Stimulated activated CD8-positive, alpha-beta memory T cell treated with anti-CD3 and anti-CD28 coated beads, Interleukin-4, amount 100 ng/mL, for 48 hours (primary cell): ENCODE results near the gene OCEL1.
"Not testable (repeated sequence)": the region's sequence is repeated elsewhere in the genome, so short reads cannot be mapped to it uniquely, and the experiment has no call there.

Experiments used
- DNase-seq: peaks from one replicate; pipeline ENCODE4 v3.0.0-alpha.2; 2020

OCEL1 gene

GRCh38 chr19:17226002-17226933 is at the start of gene OCEL1:
OCEL1 (plus strand) TSS chr19:17226226; CDS start chr19:17226248, 22 bp downstream.
- DNase-seq = peak; percentile 98

DNA sequence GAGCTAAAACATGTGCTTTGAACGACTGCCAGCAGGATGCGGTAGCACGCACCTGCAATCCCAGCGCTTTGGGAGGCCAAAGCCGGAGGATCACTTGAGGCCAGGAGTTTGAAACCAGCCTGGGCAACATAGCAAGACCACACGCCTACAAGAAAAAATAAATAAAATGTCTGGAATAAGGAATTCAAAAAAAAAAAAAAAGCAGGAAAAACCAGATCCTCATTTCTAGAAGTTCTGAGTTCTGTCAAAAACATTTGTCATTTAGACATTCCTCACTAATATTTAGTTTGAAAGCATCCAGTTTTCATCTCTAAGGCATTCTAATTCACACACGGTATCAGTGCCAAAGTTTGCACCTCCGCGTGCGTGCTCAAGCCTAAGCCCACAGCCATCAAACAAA is 47.7 kb upstream of the OCEL1 start:
- DNase-seq = no peak

DNA sequence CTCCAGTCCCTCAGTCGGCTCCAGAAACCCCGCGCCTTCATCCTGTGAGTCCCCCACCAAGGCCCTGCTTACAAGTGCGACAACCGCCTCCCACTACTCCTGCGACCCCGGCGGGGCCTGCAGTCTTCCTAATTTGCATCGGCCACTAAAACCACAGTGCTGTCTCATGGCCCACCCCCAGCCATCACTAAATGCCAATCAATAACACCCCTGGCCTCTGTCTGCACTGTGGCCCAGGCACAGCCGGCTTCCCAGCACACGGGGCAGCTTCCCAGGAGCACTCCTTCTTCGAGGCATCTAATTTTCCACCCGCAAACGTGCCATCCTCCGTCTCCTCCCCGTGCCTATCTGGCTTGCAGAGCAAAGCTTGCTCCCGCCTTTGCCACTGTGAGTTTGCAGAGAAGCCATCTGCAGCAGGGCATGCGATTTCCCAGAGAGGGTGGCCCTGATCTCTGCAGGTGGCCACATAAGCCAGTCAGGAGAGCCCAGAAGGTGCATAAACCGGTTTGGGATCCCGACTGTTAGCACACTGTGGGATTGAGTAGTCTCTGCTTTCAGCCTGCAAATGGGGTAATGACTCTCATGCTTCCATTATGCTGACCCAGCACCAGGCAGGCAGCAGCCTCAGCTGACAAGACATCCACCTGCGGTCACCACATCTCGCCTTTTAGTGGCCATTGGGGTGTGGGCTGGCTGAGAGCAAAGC is 44.9 kb upstream of the OCEL1 start:
- DNase-seq = no peak

GRCh38 chr19:17183271-17183761 is 42.7 kb upstream of the OCEL1 start:
- peak; percentile 45 for DNase-seq

DNA sequence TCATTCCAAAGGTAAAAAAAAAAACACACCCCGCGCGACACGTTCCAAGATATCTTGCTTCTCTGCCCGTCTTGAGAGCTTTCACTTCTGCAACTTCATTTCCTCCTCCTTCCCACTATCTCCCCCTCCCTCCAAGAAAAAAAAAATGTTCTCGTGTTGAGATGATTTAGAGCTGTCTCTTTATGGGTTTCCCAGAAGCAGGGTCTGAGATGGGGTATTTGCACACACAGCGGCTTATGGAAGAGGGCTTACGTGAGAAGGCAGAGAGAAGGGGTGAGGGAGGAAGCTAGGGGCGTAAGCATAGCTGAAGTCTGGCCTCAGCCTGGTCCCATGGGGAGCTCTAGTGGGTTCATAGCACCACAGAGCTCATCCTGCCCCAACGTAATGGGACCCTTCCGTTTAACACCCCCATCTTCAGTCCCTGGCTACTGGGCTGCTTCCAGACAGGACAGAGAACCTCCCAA is 42.1 kb upstream of the OCEL1 start:
- peak; percentile 43 for DNase-seq

GRCh38 chr19:17184371-17184841 is 41.6 kb upstream of the OCEL1 start:
- DNase-seq = peak; percentile 61

- DNase-seq = no peak
These were observed 40.4 kb upstream of the OCEL1 start for GRCh38 chr19:17185590-17185989.

GRCh38 chr19:17191736-17192135 is 34.3 kb upstream of the OCEL1 start:
- not testable (repeated sequence) for DNase-seq

- no peak for DNase-seq
These were observed 33.3 kb upstream of the OCEL1 start for GRCh38 chr19:17192751-17193150.

- DNase-seq = no peak
These were observed 31.4 kb upstream of the OCEL1 start for GRCh38 chr19:17194608-17195007.

DNA sequence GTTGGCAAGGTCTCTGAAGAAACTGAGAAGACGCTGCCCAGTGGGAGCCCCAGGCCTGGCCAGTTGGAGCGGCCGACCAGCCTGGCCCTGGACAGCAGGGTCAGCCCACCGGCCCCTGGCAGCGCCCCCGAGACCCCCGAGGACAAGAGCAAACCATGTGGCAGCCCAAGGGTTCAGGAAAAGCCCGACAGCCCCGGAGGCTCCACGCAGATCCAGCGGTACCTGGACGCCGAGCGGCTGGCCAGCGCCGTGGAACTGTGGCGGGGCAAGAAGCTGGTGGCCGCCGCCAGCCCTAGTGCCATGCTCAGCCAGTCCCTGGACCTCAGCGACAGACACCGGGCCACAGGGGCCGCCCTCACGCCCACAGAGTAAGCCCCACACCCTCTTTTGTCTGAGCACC is 30.9 kb upstream of the OCEL1 start:
- DNase-seq = no peak

DNA sequence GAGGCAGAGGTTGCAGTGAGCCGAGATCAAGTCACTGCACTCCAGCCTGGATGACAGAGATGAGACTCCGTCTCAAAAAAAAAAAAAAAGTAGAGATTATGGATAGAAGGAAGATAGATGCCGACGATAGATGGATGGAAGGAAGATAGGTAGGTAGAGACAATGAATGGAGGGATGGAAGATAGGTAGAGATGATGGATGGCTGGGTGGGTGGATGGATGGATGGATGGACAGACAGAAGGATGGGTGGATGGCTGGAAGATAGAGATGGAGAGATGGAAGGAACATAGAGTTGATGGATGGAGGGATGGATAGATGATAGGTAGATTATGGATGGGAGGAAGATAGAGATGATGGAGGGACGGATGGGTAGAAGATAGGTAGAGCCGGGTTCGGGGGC is 29.4 kb upstream of the OCEL1 start:
- DNase-seq = no peak

- no peak for DNase-seq
These were observed 28.4 kb upstream of the OCEL1 start for GRCh38 chr19:17197666-17198065.

- no peak for DNase-seq
These were observed 25.5 kb upstream of the OCEL1 start for GRCh38 chr19:17200408-17201079.

DNA sequence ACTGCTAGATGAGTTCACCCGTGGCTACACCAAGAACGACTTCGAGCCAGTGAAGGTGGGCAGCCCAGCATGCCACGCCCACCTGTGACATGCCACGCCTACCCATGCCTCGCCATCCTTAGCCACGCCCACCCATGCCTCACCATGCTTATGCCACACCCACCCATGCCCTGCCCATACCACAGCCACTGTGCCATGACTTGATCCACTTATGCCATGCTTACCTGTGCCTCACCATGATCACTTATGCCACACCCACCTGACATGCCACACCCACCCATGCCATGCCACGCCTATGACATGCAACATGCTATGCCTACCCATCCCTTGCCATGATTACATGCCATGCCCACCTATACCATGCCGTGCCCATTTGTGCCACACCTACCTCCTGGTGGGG is 23.8 kb upstream of the OCEL1 start:
- DNase-seq = peak; percentile 64

GRCh38 chr19:17202713-17203112 is 23.3 kb upstream of the OCEL1 start:
- DNase-seq = no peak

- DNase-seq = peak; percentile 73
These were observed 20.5 kb upstream of the OCEL1 start for GRCh38 chr19:17205237-17206140.

GRCh38 chr19:17206736-17207581 is 19.1 kb upstream of the OCEL1 start:
- DNase-seq = no peak

GRCh38 chr19:17209126-17210036 is 16.6 kb upstream of the OCEL1 start:
- DNase-seq = peak; percentile 83

DNA sequence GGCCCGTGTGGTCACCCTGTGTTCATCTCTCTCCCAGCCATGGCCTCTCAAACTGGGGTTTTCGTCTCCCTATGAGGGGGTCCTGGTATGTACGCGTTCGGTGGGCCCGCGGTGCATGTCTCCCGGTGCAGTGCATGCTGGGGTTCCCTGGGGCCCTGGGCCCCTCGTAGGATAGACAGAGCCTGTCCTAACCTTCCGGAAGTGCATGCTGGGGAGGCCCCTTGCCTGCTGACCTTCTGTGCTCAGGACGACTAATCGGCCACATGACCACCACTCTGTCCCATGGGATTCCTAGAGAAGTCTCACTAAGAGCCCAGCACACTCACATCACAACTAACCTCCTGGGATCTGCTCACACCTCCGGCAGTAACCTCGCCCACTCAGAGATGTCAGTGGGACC is 15.7 kb upstream of the OCEL1 start:
- DNase-seq = no peak
